GM19324 (cell line): ENCODE measurements around the gene STRADB.
A peak's percentile ranks its signal among the peaks of the same experiment; 100 is the strongest.
"Not testable (repeated sequence)": the region's sequence is repeated elsewhere in the genome, so short reads cannot be mapped to it uniquely, and the experiment has no call there.

ENCODE experiments used
- ATAC-seq: cut with Tn5 transposase; IDR thresholded peaks from one replicate; pipeline ENCODE4 v1.9.1; 2021; ENCODE audit warnings: mild to moderate bottlenecking, moderate library complexity; ENCODE audit not compliant: unreplicated experiment, low FRiP score

STRADB gene

DNA sequence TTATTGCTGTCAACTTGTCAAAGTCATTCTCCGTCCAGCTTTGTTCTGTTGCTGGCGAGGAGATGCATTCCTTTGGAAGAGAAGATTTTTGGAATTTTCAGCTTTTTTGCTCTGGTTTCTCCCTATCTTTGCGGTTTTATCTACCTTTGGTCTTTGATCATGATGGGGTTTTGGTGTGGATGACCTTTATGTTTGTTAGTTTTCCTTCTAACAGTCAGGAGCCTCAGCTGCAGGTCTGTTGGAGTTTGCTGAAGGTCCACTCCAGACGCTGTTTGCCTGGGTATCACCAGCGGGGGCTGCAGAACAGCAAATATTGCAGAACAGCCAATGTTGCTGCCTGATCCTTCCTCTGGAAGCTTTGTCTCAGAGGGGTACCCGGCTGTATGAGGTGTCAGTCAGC lies 21.7 kb upstream of the STRADB start:
- not testable (repeated sequence) for ATAC-seq

- ATAC-seq, result not testable (repeated sequence)
Measured at GRCh38 chr2:201430322-201430721, 21.2 kb upstream of the STRADB start.

DNA sequence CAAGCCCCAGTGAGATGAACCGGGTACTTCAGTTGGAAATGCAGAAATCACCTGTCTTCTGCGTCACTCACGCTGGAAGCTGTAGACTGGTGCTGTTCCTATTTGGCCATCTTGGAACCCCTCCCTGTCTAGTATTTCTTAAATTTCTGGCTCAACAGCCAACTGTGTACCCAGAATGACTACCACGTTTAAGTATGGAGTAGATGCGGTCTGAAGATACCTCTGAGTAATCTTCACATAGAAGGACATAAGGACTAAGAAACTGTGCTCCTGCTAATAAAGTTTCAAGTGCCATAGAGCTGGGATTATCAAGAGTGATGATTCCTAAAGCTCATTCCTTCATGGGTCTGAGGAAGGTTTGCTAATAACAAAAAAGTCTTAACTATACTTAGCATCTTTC lies 20.7 kb upstream of the STRADB start:
- no peak for ATAC-seq

- no peak for ATAC-seq
Measured at GRCh38 chr2:201432038-201432620, 19.4 kb upstream of the STRADB start.

DNA sequence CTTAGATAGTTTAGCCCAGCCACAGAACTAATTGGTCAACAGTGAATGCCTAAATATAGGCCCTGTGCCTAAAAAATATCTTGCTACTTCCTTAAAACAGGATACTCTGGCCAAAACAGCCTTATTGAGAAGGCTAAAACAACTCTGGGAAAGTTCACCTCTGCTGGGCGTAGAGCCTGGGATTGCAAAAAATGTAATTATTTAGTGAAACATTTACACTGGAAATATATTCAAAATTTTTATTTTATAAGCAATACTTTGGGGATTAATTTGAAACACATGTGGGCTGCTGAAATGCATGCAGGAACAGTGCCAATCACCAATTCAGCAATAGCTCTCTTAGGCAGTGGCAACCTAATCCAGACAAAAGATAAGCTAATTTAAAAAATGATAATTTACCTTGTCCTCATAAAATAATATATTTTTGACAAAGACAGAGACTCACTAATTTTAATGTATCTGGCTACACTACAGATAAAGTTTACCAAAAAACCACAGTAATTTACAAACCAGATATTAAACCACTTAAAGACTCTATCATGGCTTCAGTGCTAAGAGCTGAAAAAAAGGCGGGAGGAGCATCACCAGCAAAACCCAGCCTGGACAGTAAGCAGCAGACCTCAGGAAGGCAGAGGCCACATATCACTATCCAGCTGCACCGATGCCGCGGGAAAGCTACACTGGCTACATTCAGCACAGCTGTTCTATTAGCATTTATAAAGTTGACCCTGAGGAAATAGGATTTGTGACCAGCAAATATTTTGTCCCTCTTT lies 18.7 kb upstream of the STRADB start:
- ATAC-seq, result no peak

DNA sequence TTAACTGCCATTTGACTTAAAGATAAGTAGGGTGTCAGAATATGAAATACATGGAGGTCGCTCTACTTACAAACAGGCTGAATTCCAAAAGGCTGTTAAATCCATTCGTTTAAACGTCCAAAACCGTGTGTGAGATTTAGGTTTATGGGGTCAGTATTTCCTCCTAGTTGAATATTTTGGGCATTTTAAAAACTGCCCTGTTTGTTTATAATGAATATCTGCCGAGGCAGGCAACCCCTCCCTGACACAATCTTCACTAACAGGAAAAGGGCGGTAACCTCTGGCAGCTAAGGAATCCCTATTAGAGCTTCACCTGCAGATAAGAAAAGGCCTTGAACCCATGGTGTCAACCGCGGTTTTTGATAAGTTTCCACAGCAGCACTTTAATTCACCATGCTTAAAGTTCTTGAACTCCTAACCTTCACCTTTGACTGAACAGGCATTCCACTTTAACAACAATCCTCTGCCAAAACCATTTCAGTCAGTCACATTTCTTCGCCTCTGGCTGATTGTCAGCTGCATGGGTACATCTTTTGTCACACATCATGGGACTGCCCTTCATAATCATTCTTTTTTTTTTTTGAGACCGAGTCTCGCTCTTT lies 18.0 kb upstream of the STRADB start:
- ATAC-seq, result no peak

GRCh38 chr2:201436141-201436540 lies 15.4 kb upstream of the STRADB start:
- no peak for ATAC-seq

- ATAC-seq, result not testable (repeated sequence)
Measured at GRCh38 chr2:201439336-201439922, 12.1 kb upstream of the STRADB start.

DNA sequence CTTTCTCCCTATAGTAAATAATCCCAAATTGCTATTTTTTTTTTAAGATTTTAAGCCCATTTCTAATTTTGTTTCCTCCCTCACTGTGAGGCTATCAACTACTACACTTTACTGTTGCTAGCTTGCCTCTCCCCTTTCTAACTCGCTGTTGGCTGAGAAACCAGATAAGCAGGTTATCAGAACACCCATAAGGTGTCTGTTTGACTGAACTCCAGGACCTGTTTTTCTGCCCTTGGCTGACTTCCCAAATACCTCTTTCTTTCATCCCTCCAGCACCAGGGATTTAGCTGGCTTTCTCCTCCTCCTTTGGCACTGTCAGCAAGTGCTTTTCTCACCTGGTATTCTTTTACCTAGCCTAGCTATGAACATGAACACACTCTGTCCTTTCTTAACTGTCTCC lies 11.4 kb upstream of the STRADB start:
- ATAC-seq, result no peak

GRCh38 chr2:201441409-201441808 lies 10.1 kb upstream of the STRADB start:
- ATAC-seq, result no peak

- no peak for ATAC-seq
Measured at GRCh38 chr2:201444746-201445465, 6.6 kb upstream of the STRADB start.

DNA sequence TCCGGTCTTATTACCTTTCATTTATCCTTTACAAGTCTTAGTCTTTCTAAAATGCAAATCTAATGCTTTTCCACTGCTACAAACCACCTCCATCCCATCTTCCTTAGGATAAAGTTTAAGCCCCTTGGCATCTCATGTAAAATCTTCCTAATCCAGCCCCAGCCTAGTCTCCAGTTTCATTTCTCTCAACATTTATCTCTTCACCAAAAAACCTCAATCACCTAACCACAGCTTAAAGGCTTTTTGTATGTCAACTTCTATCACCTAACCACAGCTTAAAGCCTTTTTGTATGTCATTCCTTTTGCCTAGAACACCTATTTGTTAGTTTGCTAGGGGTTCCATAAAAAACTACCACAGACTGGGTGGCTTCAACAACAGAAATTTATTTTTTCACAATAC lies 4.5 kb upstream of the STRADB start:
- ATAC-seq, result no peak

DNA sequence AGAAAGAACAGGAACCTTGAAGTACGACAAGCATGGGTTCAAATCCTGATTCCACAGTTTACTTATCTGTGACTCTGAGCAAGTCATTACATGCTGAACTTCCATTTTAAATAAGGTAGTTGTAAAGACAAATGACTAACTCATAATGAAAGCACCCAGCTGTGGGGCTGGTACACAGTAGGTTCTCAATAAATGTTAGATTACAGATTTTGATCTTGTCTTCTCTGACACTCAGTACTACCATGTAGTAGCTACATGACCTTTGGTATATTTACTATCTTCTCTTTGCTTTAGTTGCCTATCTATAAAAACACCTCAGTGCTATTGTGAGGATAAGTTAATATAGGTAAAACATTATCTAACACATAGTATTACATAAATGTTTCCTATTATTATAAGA lies 3.5 kb upstream of the STRADB start:
- ATAC-seq, result no peak

DNA sequence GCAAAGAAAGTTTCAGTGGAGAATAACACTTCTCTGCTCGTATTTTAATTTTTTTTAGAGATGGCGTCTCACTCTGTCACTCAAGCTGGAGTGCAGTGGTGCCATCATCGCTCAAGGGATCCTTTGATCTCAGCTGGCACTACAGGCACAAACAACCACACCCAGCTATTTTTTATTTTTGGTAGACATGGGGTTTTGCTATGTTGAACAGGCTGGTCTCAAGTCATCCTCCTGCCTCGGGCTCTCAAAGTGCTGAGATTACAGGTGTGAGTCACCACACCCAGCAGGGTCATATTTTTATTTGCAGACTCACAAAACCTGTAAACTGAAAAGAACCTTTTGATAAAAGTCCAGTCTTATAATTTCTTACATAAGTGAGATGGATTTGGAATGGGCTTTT lies 2.8 kb upstream of the STRADB start:
- ATAC-seq, result no peak

- peak; percentile 31 for ATAC-seq
Measured at GRCh38 chr2:201450954-201451291, 617 bp upstream of the STRADB start.

- no peak for ATAC-seq
Measured at GRCh38 chr2:201452058-201452921, 750 bp downstream of the STRADB start.

DNA sequence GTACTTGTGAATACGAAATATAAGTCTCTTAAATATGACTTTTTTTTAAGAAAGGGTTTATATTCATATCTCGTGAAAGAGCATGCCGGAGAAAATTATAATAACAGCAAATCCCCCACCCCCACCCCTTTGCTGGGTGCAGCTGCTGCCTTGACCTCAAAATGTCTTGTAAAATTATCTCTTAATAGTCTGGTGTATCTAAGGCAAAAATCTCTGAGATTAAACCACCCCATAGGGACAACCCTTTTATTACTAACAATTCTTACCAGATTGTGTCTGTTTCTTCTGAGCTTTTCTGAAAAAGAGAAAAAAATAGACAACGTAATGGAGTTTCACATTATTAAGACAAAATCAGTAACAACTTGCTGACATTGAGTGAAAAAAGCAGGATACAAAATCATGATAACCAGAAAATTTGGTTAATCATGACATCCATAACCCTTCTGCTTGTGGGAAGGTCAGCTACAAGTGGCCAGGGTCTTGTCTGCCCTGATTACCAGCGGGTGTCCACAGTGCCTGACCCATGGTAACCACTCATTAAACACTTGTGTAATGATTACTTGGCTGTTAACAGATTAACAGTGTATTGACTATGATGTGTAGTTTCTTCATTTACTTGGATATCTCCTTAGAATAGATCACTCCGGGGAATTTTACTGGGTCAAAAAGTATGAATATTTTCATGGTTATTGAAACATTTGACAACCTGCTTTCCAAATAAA lies 1.5 kb downstream of the STRADB start:
- no peak for ATAC-seq

- no peak for ATAC-seq
Measured at GRCh38 chr2:201458381-201458780, 6.8 kb downstream of the STRADB start.

DNA sequence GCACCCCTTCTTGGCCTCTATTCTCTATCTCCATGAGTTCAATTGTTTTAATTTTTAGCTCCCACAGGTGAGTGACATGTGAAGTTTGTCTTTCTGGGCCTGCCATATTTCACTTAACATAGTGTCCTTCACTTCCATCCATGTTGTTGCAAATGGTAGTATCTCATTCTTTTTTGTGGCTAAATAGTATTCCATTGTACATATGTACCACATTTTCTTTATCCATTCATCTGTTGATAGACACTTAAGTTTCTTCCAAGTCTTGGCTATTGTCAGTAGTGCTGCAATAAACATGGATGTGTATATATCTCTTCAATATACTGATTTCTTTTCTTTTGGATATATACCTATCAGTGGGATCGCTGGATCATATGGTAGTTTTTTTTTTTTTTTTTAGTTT lies 9.0 kb downstream of the STRADB start:
- no peak for ATAC-seq
